ENCODE measurements around the gene C2CD3.

DNA sequence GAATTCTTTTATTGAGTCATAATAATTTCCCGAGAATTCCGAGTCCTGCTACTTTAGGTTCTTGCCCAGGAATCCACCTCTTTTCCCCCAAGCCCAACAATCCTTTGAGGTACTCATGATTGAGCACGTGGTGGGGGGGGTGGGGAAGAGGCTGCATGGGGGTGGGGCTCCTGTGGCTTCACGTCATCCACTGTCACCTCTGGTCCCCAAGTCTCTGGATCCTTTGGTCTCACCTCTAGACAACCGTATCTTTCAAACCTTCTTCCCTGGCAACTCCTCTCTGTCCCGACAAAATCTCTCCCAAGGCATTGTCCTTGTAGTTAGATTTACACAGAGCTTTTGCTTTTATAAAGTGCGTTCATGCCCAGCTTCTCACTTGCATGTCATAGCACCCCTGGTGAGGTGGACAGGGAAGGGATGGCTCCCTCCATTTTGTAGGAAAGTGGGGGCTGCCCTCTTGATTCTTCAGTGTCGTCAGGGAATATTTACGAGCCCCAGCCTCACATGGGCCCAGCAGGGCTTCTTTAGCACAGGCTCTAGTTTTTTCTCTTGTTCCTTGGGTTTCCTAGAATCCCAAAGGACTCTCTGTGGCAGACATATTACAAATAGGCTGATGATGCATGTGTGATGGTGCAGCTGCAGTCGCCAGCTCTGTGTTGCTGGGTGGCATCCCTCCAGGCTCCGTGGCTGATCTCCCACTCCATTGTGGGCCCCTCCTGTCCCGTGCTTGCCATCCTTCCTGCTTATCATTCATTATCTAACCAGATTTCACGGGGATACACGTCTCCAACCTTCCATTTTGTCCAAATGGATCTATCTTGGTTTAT, 170.3 kb downstream of the C2CD3 start:
- TF ChIP-seq, protein P1, sequence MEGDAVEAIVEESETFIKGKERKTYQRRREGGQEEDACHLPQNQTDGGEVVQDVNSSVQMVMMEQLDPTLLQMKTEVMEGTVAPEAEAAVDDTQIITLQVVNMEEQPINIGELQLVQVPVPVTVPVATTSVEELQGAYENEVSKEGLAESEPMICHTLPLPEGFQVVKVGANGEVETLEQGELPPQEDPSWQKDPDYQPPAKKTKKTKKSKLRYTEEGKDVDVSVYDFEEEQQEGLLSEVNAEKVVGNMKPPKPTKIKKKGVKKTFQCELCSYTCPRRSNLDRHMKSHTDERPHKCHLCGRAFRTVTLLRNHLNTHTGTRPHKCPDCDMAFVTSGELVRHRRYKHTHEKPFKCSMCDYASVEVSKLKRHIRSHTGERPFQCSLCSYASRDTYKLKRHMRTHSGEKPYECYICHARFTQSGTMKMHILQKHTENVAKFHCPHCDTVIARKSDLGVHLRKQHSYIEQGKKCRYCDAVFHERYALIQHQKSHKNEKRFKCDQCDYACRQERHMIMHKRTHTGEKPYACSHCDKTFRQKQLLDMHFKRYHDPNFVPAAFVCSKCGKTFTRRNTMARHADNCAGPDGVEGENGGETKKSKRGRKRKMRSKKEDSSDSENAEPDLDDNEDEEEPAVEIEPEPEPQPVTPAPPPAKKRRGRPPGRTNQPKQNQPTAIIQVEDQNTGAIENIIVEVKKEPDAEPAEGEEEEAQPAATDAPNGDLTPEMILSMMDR (IDR thresholded peaks at IDR 0.05), result no peak
- no peak for TF ChIP-seq POLR2A (IDR thresholded peaks at IDR 0.05)

All from body of pancreas (tissue), 4 donors.